Cardiac septum (tissue), 1 donor: ENCODE data around the gene STXBP4. TPM values are rescaled to one million over a fixed set of nuclear protein-coding genes. Genes with fewer than 3 reads are reported as not detected.

Experiments used
- DNase-seq: peaks from one replicate; pipeline ENCODE4 v3.0.0-alpha.2; 2020; ENCODE audit warnings: low spot score
- intact Hi-C: fragments of 100-400 bp; cut with DNase I; formaldehyde crosslinking; loops from one replicate; pipeline ENCODE4 v1.14.0; 2022
- total RNA-seq: library from RNA; stranded (reverse); fragmentation: NEBNext Ultra II Directional; extraction: Animal tissue kit (Norgen Biotek cat#: 25700); gene quantifications from one replicate; pipeline ENCODE4 v1.2.1, GENCODE V29; 2021
- donor health status: DM: no; HTN: no; CAD: no.

The STXBP4 gene
- total RNA-seq, 1 donor from 2014 or later, result 7.3 TPM

DNA sequence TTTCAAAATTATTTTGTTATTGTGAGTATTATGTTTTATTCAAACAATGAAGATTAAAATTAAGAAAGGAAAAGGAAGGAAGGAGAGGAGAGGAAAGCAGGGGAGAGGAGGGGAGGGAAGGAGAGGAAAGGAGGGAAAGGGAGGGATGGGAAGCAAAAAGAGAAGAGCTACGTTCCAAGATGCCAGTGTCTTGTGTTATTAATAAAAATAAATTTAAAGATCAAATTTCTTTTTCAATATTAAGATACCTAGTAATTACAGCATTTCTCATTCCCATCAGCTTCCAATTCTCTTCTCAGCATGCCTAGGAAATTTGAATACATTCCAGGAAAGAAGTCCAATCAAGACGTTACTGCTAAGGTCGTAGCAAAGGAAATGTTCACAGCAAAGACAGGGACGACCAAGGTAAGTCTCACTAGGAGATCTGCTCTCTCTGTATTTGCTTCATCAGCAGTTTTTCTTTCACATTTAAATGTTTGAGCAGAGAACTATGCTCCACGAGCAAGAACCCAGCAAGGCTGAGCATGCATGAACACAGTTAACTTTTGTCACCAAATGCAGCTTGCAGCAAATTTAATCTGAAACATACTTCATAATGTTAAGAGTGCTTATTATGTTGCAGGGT, 232.9 kb downstream of the STXBP4 start:
- intact Hi-C loops, result no loop called here
- no peak for DNase-seq

DNA sequence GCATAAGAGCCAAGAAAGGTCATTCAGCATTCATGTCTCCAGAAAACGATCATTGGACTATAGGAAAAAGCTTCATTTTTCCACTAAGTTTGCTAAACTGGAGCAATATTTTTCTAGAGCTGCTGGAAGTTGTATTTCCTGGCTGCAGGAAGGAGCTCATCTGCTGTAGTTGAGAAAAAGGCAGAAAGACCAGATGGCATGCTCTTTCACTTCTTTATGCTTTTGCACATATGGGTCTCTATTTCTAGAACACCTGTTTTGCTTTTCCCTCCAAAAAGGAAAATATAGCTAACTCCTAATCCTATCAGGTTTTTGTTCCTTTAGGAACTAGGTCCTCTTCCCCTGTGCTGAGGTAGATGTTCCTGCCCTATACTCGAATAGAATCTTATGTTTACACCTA, 234.3 kb downstream of the STXBP4 start:
- intact Hi-C loops, result no loop called here
- no peak for DNase-seq

DNA sequence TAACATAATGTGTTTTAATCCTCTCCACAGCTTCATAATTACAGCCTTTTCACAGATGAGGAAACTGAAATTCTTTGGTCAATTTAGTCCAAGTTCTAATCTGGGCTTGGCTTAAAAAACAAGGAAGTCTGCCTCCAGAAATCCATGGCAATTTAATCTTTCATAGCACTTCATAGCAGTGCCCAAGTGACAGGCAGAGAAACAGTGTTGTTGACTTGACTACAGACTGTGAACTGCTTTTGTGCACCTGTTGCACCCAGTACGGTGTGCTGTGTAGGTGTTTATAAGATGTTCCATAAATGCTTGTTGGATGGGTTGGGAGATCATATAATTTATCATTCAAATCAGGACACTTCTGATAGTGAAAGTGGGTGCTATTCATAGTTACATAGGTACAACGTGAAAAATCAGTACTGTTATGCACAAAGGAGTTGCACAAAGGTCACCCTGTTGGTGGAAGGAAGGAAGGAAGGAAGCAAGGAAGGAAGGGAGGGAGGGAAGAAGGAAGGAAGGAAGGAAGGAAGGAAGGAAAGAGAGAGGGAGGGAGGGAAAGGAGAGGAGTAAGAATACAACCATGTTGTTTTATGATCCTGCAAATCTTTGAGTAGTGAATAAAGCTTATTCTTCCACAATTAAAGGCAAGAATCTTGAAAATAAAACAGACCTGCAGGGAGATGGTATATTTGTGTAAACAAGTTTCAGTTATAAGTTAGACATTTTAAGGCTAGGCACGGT, 239.7 kb downstream of the STXBP4 start:
- no peak for DNase-seq
- intact Hi-C loops, result no loop called here

DNA sequence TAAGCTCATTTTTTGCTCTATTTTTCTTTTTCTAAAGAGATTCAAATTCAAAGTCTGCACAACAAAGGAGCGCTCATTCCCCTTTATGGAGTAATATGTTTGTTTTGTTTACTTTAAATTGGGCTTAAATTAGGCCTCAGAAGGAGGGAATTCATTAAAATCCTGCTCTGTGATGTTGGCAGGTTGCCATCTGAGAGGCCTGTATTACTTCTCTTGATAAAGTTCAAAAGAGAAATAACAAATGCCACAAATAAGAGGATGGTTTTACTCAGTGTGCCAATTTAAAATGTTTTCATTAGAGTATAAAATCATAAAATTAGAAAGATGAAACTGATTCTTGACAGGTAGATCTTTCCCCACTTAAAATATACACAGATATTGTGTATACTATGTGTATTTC, 241.7 kb downstream of the STXBP4 start:
- no peak for DNase-seq
- intact Hi-C loops, result no loop called here

DNA sequence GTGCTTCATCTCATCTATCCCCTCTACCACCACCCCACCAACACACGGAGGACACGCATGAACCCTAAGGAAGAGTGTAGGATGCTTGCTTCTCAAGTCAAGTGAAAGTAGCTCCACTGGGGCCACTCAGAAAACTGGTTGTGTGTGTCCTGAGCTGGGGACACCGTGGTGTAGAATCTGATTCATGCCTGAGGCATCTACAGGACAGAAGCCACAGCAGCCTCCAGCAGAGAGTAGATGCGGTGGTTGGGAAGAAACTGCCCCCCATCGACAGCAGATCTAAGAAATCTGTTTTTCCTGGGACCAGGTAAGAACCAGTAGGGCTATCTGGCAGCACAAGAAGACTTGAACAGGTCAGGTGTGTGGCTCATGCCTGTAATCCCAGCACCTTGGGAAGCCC, 244.3 kb downstream of the STXBP4 start:
- intact Hi-C loops, result no loop called here

GRCh38 chr17:55215711-55216110, 247.1 kb downstream of the STXBP4 start:
- no peak for DNase-seq

More for the DNA sequence above, 244.3 kb downstream of the STXBP4 start:
- no peak for DNase-seq

DNA sequence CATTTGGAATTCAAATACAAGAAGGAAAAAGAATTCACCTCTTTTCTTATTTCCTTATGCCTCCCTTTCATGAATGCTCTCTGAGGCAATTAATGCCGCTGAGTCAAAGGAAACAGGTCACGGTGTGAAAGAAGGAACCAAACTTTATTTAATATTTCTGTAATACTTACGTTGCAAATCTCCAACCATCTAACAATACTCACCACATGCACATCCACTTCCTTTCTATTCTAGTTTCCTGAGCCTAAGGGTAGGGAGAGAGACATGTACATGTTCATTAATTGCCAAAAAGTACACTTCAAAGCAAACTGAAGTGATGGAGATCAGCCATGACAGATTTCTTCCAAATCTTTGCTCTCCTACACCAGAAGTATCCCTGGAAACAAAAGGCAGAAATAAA, 248.3 kb downstream of the STXBP4 start:
- intact Hi-C loops, result no loop called here

More at GRCh38 chr17:55215711-55216110, 247.1 kb downstream of the STXBP4 start:
- intact Hi-C loops, result no loop called here

DNA sequence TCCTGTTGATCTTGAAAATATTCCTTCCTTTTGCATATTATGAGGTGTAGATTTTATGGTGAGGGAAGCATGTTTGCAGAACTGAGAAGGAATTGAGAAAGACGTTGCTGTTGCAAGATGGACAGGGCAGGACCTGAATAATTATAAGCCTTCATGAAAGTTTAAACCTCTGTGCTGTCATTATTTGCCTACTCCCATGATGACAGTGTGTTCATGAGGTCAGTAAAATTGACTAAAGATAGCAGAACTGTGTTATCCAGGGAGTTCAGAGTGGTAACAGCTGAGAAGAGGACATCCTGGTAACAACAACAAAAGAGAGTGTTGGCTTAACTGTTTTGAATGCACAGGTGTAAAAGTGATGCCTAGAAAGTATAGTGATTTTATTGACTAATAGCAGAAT, 250.9 kb downstream of the STXBP4 start:
- intact Hi-C loops, result no loop called here
- no peak for DNase-seq

More for the DNA sequence above, 248.3 kb downstream of the STXBP4 start:
- no peak for DNase-seq

DNA sequence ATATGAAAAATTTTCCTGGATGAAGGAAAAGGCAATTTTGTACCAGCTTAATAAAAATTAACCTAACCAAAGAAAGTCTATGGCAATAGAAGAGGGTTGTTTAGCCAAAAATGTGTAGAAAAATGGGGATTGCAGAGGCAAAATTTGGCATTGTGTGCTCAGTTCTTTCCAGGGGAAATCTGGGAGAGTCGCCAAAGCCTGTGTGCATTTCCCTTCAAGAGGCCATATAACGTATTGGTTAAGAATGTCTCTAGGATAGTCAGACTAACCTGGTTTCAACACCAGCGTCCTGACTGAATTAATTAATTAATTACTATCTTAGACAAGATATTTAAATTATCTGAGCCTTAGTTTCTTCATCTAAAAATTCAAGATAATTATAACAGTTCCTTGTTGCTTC, 251.4 kb downstream of the STXBP4 start:
- no peak for DNase-seq
- intact Hi-C loops, result no loop called here

Other genes with a start within 250 kb of the STXBP4 start
- gene TOM1L1, start 67.9 kb upstream of the STXBP4 start, total RNA-seq, result 9.6 TPM
- gene COX11, start 111 bp upstream of the STXBP4 start, total RNA-seq, result 48.6 TPM